SKM-1 treated with dmso at 0.1 percent for 144 hours (cell line): ENCODE results near the gene NPM3.

Source experiments
- DNase-seq: peaks from one replicate; lab custom pipeline; 2025; ENCODE audit not compliant: unreplicated experiment; lab: John Stamatoyannopoulos, UW

The NPM3 gene

GRCh38 chr10:101760510-101760909 is 22.7 kb downstream of the NPM3 start:
- DNase-seq = no peak

- DNase-seq = no peak
Observed at GRCh38 chr10:101759309-101760247, 23.7 kb downstream of the NPM3 start.

DNA sequence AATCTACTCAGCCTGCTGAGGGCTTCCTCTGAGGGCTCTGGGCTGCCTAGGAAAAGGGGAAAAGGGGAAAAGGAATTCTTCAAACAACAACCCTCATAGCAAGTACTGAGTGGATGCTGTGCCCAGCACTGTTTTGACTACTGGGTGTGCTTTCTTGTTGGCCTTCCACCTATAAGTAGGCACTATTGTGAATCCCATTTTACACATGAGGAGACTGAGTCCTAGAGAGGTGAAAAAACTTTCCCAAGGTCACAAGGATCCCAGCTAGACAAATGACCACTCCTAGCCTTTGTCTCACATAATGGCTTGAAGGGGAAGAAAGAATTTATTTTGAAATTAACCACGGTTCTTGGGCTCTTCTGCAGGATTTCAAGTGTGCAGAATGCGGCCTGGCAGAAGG is 24.4 kb downstream of the NPM3 start:
- no peak for DNase-seq

- DNase-seq = no peak
Observed at GRCh38 chr10:101752241-101752640, 31.0 kb downstream of the NPM3 start.

GRCh38 chr10:101749047-101750016 is 33.9 kb downstream of the NPM3 start:
- no peak for DNase-seq

DNA sequence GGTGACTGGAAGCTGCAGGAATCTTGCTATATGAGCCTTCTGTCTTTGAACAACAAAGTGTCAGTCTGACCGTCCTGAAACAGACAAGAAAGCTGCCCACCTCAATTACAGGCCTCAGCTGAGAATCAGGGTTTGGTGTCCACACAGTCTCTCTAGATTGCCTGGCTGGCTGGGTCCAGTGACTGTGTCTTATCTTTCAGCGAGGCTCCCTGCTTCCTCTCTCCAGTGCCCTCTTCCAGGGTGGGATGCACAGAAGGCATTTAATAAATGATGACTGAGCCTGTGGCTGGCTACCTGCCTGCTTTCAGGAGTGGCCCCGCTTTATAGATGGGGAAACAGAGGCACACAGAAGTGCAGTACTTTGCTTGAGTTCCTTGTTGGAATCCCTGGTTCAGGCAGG is 34.8 kb downstream of the NPM3 start:
- no peak for DNase-seq

- no peak for DNase-seq
Observed at GRCh38 chr10:101745074-101745696, 38.1 kb downstream of the NPM3 start.

DNA sequence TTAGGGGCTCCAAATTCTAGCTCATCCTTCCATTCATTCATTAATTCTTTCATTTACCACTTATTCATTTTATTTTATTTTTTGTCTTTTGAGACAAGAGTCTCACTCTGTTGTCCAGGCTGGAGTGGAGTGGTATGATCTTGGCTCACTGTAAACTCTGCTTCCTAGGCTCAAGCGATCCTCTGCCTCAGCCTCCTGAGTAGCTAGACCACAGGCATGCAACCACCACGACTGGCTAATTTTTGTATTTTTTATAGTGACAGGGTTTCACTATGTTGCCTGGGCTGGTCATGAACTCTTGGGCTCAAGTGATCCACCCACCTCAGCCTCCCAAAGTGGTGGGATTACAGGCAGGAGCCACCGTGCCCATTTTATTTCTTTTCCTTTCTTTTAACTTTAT is 39.0 kb downstream of the NPM3 start:
- DNase-seq = no peak

DNA sequence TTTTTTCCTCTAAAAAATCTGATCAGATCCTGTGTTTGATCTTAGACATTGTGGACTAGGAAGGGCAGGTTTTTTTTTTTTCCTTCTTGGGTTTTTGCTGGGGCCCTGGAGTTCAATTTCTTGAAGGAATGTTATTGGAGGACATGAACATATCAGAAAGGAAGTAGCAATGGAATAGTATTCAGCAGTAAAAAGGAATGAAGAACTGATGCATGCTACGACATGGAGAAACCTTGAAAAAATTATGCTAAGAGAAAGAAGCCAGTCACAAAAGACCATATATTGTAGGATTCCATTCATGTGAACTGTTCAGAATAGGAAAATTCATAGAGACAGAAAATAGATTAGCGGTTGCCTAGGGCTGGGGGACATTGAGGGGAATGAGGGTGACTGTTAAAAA is 41.3 kb downstream of the NPM3 start:
- DNase-seq = no peak

DNA sequence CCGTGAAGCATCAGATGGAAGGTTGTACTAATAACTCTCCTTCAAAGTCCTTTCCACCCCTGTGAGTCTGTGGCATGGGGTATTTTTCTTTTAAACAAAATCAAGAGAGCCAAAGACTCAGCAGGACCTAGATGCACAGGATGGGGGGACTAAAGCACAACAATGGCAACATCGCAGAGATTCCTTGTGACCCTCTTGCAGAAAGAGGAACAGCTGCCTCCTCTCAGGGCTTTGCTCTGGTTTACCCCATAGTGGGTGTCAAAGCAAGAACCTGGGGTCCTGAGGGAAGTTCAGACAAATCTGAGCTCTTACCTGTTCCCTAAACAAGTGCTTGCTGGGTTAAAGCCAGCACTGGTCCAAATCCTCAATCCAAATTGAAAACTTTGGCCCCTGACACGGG is 46.6 kb downstream of the NPM3 start:
- no peak for DNase-seq

DNA sequence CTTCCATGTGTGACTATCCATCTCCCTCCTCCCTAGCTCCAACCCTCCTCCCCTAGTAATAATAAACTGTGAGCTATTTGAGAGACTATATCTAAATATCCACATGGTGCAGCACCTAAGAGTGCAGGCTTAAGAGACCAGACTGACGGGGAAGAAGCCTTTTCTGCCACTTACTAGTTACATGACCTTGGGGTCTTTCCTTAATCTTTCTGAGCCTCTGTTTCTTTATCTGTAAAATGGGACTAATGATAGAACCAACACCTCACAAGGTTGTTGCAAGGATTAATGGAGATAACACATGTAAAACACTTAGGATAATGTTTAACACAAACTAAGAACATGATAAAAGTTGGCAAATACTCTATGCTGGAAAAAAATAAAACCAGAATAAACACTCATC is 51.1 kb downstream of the NPM3 start:
- DNase-seq = no peak
